GM23338 (cell line): ENCODE measurements around the gene ODAD4.

ENCODE experiments used
- CREB1 ChIP-seq: fragments of 250-450 bp; sonication (Bioruptor Pico); IDR thresholded peaks from 2 replicates; pipeline ENCODE4 v1.5.0; 2020; ENCODE audit warnings: low read depth, mild to moderate bottlenecking, moderate library complexity
- EZH2 ChIP-seq: fragments of 200-600 bp; sonication (generic); IDR thresholded peaks from one replicate; pipeline ENCODE4 v1.8.0; 2017; ENCODE audit warnings: antibody characterized with exemption, mild to moderate bottlenecking, low read depth; ENCODE audit not compliant: unreplicated experiment
- EZH2phosphoT487 ChIP-seq: fragments of 200-600 bp; sonication (generic); IDR thresholded peaks from one replicate; pipeline ENCODE4 v1.8.1; 2018; ENCODE audit warnings: antibody characterized with exemption; ENCODE audit not compliant: unreplicated experiment
- JUNB ChIP-seq: IDR thresholded peaks from one replicate; pipeline ENCODE4 v1.6.1; 2016; ENCODE audit warnings: antibody characterized with exemption; ENCODE audit not compliant: unreplicated experiment
- POLR2AphosphoS5 ChIP-seq: IDR thresholded peaks from 2 replicates; pipeline ENCODE4 v1.6.1; 2016; ENCODE audit warnings: antibody characterized with exemption, low read depth
- TF ChIP-seq, protein P1 (sequence below), 2 experiments: fragments of 200-600 bp in 1 of 2; sonication (generic) in 1 of 2; conservative IDR thresholded peaks; 2 replicates each; pipeline versions ENCODE4 v1.5.1 to v1.6.1; 2016 to 2017; ENCODE audit warnings: antibody characterized with exemption in 2 of 2, low read depth in 2 of 2, mild to moderate bottlenecking in 2 of 2, moderate library complexity in 1 of 2
- TF ChIP-seq, protein P2 (sequence below): fragments of 250-450 bp; sonication (Bioruptor Pico); IDR thresholded peaks from 2 replicates; pipeline ENCODE4 v1.5.0; 2020; ENCODE audit warnings: mild to moderate bottlenecking, moderate library complexity
- TF ChIP-seq, protein P3 (sequence below): IDR thresholded peaks from one replicate; pipeline ENCODE4 v1.6.1; 2018; ENCODE audit warnings: antibody characterized with exemption; ENCODE audit not compliant: unreplicated experiment

DNA sequence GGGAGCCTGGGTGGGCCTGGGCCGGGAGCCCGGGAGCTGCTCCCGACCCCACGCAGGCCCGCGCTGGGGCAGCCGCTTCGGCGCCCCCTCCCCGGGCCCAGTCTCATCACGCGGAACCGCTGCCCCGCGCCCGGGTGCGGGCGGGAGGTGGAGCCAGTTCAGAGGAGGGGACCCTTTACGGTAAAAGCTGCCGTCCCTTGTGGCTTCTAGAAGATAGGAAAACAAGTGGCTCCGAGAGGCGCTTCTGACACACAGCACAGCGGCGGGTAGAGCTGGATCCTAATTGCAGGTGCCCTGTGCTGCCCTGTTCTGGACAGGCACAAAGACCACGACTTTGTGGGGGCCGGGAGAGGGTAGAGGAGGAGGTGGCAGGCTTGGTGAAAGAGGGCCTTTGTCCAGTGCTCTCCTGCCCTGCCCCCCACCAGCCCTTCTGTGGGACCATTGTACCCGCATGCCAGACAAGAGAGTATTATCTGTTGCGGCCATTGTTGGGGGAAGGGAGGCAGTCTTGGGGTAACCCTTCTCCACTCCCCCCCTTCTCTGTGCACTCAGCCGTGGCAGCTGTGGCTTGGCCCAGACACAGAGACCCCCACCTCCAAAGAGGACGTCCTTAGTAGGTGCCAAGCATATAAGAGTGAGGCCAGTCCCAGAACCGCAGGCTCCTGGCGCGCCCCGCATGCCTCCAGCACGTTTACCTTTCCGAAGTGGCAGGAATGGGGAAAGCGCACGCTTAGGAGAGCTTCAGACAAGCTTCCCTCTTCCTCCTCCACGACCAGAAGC lies 36.9 kb downstream of the ODAD4 start:
- TF ChIP-seq, protein P1, sequence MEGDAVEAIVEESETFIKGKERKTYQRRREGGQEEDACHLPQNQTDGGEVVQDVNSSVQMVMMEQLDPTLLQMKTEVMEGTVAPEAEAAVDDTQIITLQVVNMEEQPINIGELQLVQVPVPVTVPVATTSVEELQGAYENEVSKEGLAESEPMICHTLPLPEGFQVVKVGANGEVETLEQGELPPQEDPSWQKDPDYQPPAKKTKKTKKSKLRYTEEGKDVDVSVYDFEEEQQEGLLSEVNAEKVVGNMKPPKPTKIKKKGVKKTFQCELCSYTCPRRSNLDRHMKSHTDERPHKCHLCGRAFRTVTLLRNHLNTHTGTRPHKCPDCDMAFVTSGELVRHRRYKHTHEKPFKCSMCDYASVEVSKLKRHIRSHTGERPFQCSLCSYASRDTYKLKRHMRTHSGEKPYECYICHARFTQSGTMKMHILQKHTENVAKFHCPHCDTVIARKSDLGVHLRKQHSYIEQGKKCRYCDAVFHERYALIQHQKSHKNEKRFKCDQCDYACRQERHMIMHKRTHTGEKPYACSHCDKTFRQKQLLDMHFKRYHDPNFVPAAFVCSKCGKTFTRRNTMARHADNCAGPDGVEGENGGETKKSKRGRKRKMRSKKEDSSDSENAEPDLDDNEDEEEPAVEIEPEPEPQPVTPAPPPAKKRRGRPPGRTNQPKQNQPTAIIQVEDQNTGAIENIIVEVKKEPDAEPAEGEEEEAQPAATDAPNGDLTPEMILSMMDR (conservative IDR thresholded peaks at IDR 0.05; ENCODE audit: low read depth in 2 of 2): no peak
- TF ChIP-seq CREB1 (CRISPR knock-in tag) (no peak), EZH2 (no peak), EZH2phosphoT487 (no peak), POLR2AphosphoS5 (no peak), JUNB (no peak)
- TF ChIP-seq, protein P2, sequence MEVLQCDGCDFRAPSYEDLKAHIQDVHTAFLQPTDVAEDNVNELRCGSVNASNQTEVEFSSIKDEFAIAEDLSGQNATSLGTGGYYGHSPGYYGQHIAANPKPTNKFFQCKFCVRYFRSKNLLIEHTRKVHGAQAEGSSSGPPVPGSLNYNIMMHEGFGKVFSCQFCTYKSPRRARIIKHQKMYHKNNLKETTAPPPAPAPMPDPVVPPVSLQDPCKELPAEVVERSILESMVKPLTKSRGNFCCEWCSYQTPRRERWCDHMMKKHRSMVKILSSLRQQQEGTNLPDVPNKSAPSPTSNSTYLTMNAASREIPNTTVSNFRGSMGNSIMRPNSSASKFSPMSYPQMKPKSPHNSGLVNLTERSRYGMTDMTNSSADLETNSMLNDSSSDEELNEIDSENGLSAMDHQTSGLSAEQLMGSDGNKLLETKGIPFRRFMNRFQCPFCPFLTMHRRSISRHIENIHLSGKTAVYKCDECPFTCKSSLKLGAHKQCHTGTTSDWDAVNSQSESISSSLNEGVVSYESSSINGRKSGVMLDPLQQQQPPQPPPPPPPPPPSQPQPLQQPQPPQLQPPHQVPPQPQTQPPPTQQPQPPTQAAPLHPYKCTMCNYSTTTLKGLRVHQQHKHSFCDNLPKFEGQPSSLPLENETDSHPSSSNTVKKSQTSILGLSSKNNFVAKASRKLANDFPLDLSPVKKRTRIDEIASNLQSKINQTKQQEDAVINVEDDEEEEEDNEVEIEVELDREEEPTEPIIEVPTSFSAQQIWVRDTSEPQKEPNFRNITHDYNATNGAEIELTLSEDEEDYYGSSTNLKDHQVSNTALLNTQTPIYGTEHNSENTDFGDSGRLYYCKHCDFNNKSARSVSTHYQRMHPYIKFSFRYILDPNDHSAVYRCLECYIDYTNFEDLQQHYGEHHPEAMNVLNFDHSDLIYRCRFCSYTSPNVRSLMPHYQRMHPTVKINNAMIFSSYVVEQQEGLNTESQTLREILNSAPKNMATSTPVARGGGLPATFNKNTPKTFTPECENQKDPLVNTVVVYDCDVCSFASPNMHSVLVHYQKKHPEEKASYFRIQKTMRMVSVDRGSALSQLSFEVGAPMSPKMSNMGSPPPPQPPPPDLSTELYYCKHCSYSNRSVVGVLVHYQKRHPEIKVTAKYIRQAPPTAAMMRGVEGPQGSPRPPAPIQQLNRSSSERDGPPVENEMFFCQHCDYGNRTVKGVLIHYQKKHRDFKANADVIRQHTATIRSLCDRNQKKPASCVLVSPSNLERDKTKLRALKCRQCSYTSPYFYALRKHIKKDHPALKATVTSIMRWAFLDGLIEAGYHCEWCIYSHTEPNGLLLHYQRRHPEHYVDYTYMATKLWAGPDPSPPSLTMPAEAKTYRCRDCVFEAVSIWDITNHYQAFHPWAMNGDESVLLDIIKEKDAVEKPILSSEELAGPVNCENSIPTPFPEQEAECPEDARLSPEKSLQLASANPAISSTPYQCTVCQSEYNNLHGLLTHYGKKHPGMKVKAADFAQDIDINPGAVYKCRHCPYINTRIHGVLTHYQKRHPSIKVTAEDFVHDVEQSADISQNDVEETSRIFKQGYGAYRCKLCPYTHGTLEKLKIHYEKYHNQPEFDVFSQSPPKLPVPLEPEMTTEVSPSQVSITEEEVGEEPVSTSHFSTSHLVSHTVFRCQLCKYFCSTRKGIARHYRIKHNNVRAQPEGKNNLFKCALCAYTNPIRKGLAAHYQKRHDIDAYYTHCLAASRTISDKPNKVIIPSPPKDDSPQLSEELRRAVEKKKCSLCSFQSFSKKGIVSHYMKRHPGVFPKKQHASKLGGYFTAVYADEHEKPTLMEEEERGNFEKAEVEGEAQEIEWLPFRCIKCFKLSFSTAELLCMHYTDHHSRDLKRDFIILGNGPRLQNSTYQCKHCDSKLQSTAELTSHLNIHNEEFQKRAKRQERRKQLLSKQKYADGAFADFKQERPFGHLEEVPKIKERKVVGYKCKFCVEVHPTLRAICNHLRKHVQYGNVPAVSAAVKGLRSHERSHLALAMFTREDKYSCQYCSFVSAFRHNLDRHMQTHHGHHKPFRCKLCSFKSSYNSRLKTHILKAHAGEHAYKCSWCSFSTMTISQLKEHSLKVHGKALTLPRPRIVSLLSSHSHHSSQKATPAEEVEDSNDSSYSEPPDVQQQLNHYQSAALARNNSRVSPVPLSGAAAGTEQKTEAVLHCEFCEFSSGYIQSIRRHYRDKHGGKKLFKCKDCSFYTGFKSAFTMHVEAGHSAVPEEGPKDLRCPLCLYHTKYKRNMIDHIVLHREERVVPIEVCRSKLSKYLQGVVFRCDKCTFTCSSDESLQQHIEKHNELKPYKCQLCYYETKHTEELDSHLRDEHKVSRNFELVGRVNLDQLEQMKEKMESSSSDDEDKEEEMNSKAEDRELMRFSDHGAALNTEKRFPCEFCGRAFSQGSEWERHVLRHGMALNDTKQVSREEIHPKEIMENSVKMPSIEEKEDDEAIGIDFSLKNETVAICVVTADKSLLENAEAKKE (CRISPR knock-in tag): no peak
- TF ChIP-seq, protein P3, sequence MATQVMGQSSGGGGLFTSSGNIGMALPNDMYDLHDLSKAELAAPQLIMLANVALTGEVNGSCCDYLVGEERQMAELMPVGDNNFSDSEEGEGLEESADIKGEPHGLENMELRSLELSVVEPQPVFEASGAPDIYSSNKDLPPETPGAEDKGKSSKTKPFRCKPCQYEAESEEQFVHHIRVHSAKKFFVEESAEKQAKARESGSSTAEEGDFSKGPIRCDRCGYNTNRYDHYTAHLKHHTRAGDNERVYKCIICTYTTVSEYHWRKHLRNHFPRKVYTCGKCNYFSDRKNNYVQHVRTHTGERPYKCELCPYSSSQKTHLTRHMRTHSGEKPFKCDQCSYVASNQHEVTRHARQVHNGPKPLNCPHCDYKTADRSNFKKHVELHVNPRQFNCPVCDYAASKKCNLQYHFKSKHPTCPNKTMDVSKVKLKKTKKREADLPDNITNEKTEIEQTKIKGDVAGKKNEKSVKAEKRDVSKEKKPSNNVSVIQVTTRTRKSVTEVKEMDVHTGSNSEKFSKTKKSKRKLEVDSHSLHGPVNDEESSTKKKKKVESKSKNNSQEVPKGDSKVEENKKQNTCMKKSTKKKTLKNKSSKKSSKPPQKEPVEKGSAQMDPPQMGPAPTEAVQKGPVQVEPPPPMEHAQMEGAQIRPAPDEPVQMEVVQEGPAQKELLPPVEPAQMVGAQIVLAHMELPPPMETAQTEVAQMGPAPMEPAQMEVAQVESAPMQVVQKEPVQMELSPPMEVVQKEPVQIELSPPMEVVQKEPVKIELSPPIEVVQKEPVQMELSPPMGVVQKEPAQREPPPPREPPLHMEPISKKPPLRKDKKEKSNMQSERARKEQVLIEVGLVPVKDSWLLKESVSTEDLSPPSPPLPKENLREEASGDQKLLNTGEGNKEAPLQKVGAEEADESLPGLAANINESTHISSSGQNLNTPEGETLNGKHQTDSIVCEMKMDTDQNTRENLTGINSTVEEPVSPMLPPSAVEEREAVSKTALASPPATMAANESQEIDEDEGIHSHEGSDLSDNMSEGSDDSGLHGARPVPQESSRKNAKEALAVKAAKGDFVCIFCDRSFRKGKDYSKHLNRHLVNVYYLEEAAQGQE: no peak
